ENCODE data around the gene SLC26A2. TPM values are rescaled to one million over a fixed set of nuclear protein-coding genes. Genes with fewer than 3 reads are reported as not detected.

Gene SLC26A2
- polyA plus RNA-seq, 1 experiment, result 9.7 TPM

DNA sequence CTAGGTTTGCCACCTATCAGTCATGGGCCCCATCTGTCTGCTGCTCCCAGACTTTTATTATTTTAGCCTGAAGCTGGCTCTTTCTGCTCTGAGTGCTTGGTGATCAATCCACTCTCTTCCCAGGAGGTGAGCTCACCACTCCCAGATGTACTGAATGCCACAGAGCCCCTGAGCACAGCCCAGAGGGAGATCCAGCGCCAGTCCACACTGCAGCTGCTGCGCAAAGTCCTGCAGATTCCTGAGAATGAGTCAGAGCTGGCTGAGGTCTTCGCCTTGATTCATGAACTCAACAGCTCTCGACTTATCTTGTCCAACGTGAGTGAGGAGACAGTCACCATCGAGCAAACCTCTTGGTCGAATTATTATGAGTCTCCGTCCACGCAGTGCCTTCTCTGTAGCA lies 76.0 kb downstream of the SLC26A2 start:
- TF ChIP-seq, protein P1, sequence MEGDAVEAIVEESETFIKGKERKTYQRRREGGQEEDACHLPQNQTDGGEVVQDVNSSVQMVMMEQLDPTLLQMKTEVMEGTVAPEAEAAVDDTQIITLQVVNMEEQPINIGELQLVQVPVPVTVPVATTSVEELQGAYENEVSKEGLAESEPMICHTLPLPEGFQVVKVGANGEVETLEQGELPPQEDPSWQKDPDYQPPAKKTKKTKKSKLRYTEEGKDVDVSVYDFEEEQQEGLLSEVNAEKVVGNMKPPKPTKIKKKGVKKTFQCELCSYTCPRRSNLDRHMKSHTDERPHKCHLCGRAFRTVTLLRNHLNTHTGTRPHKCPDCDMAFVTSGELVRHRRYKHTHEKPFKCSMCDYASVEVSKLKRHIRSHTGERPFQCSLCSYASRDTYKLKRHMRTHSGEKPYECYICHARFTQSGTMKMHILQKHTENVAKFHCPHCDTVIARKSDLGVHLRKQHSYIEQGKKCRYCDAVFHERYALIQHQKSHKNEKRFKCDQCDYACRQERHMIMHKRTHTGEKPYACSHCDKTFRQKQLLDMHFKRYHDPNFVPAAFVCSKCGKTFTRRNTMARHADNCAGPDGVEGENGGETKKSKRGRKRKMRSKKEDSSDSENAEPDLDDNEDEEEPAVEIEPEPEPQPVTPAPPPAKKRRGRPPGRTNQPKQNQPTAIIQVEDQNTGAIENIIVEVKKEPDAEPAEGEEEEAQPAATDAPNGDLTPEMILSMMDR (IDR thresholded peaks at IDR 0.05; ENCODE audit: low read depth, low read length), result no peak
- peak overlapping the region; percentile 69 for H3K27ac ChIP-seq (ENCODE audit: low read depth, low read length)
- CTCF ChIA-PET, result interaction anchor here (1.1 kb wide), 3 partner anchors 9 to 182 kb away, joined by 3 to 5 read pairs (median 3); no protein-coding TSS in a partner anchor
- DNase-seq (ENCODE audit: low read depth, low spot score), result peak; percentile 92
- H3K9me3 ChIP-seq (ENCODE audit: control insufficient read depth, insufficient read depth, low read length), result no peaks in the 10 kb centered on the region
- H3K27me3 ChIP-seq (ENCODE audit: control insufficient read depth, insufficient read depth, low read length), result no peaks in the 10 kb centered on the region
- H3K4me3 ChIP-seq (ENCODE audit: low read depth, low read length), result no peak overlapping the region
- POLR2A ChIA-PET, result interaction anchor here (0.5 to 1.7 kb wide), 6 partner anchors 13 to 437 kb away, joined by 3 to 5 read pairs (median 4); partner anchors contain the start of genes HMGXB3 and TIGD6

Small RNA genes within 50 kb of the gene (small RNA-seq; reads per million reads assigned to genes)
- not detected for gene RF00019 (ENCODE audit: insufficient read length, low read depth)

Other genes with a start within 250 kb of the SLC26A2 start
- gene PPARGC1B, start 230.4 kb upstream of the SLC26A2 start, polyA plus RNA-seq (2011; rRNA removed), result 0.11 and 0.15 TPM in 2 replicates
- gene PDE6A, start 16.0 kb upstream of the SLC26A2 start, polyA plus RNA-seq (2011; rRNA removed), result not detected in 2 replicates
- 6.5 and 6.7 TPM in 2 replicates for gene TIGD6, start 39.9 kb downstream of the SLC26A2 start, polyA plus RNA-seq (2011; rRNA removed)
- gene HMGXB3, start 40.0 kb downstream of the SLC26A2 start, polyA plus RNA-seq (2011; rRNA removed), result 35.1 and 37.0 TPM in 2 replicates
- 0.09 and 0.12 TPM in 2 replicates for gene CSF1R, start 125.8 kb downstream of the SLC26A2 start, polyA plus RNA-seq (2011; rRNA removed)
- gene PDGFRB, start 195.1 kb downstream of the SLC26A2 start, polyA plus RNA-seq (2011; rRNA removed), result 118 and 149 TPM in 2 replicates
- 0.30 and 0.41 TPM in 2 replicates for gene CDX1, start 206.0 kb downstream of the SLC26A2 start, polyA plus RNA-seq (2011; rRNA removed)
- gene SLC6A7, start 229.3 kb downstream of the SLC26A2 start, polyA plus RNA-seq (2011; rRNA removed), result not detected in 2 replicates